TTC549 (cell line): ENCODE results near the gene ZSCAN21.

ENCODE experiments used
- FAIRE-seq: peaks from 2 replicates; lab custom pipeline; 2012; peaks lifted over from hg19 to GRCh38; lab: Jason Lieb, UNC

The ZSCAN21 gene

GRCh38 chr7:100027197-100027596 is 22.4 kb upstream of the ZSCAN21 start:
- FAIRE-seq, result no peak

GRCh38 chr7:100029596-100029995 is 20.0 kb upstream of the ZSCAN21 start:
- no peak for FAIRE-seq

GRCh38 chr7:100033526-100033925 is 16.0 kb upstream of the ZSCAN21 start:
- no peak for FAIRE-seq

GRCh38 chr7:100034871-100035510 is 14.6 kb upstream of the ZSCAN21 start:
- no peak for FAIRE-seq

GRCh38 chr7:100035876-100036275 is 13.7 kb upstream of the ZSCAN21 start:
- no peak for FAIRE-seq

- FAIRE-seq, result no peak
These were observed 11.2 kb upstream of the ZSCAN21 start for GRCh38 chr7:100038326-100038725.

- no peak for FAIRE-seq
These were observed 9.0 kb upstream of the ZSCAN21 start for GRCh38 chr7:100040575-100040974.

GRCh38 chr7:100044718-100045117 is 4.9 kb upstream of the ZSCAN21 start:
- FAIRE-seq, result no peak

GRCh38 chr7:100048680-100049079 is 894 bp upstream of the ZSCAN21 start:
- FAIRE-seq, result no peak

GRCh38 chr7:100051611-100052010 is 2.0 kb downstream of the ZSCAN21 start:
- no peak for FAIRE-seq

GRCh38 chr7:100053215-100053614 is 3.6 kb downstream of the ZSCAN21 start:
- FAIRE-seq, result no peak

GRCh38 chr7:100057006-100057405 is 7.4 kb downstream of the ZSCAN21 start:
- no peak for FAIRE-seq

GRCh38 chr7:100059251-100059739 is 9.7 kb downstream of the ZSCAN21 start:
- no peak for FAIRE-seq

GRCh38 chr7:100061518-100062193 is 12.1 kb downstream of the ZSCAN21 start:
- no peak for FAIRE-seq

- FAIRE-seq, result no peak
These were observed 13.8 kb downstream of the ZSCAN21 start for GRCh38 chr7:100063376-100063775.

GRCh38 chr7:100064162-100064561 is 14.6 kb downstream of the ZSCAN21 start:
- no peak for FAIRE-seq

GRCh38 chr7:100065452-100066186 is 16.0 kb downstream of the ZSCAN21 start:
- no peak for FAIRE-seq

GRCh38 chr7:100066953-100067352 is 17.4 kb downstream of the ZSCAN21 start:
- FAIRE-seq, result no peak

- FAIRE-seq, result no peak
These were observed 20.4 kb downstream of the ZSCAN21 start for GRCh38 chr7:100069991-100070390.

- no peak for FAIRE-seq
These were observed 21.6 kb downstream of the ZSCAN21 start for GRCh38 chr7:100071018-100071723.

GRCh38 chr7:100072462-100072861 is 22.9 kb downstream of the ZSCAN21 start:
- no peak for FAIRE-seq

- no peak for FAIRE-seq
These were observed 25.3 kb downstream of the ZSCAN21 start for GRCh38 chr7:100074841-100075240.

- no peak for FAIRE-seq
These were observed 25.8 kb downstream of the ZSCAN21 start for GRCh38 chr7:100075418-100075817.
